Thoracic aorta (tissue), 2 donors: ENCODE results near the gene DEPDC4. TPM values are rescaled to one million over a fixed set of nuclear protein-coding genes. Genes with fewer than 3 reads are reported as not detected.
"Not testable (repeated sequence)": the region's sequence is repeated elsewhere in the genome, so short reads cannot be mapped to it uniquely, and the experiment has no call there.

ENCODE experiments used
- ATAC-seq: fragments of 150-250 bp; one replicate; pipeline ENCODE4 v1.8.0; 2017; ENCODE audit warnings: low read depth; ENCODE audit not compliant: insufficient number of reproducible peaks, low FRiP score
- DNase-seq: peaks from one replicate; pipeline ENCODE4 v3.0.0-alpha.2; 2020; ENCODE audit warnings: low spot score
- H3K27ac ChIP-seq, 2 donors: fragments of 200-600 bp; sonication (generic); 1 replicate in 1 of 2; 2 replicates in 1 of 2; pipeline ENCODE4 v1.5.1; 2016; ENCODE audit warnings: mild to moderate bottlenecking in 2 of 2, moderate library complexity in 2 of 2
- H3K27me3 ChIP-seq: fragments of 200-600 bp; sonication (generic); replicated peaks from 2 replicates; pipeline ENCODE4 v1.6.0; 2016; ENCODE audit warnings: mild to moderate bottlenecking; ENCODE audit not compliant: insufficient read depth
- H3K36me3 ChIP-seq: fragments of 200-600 bp; sonication (generic); one replicate; pipeline ENCODE4 v1.5.1; 2016
- H3K4me1 ChIP-seq, 2 donors: fragments of 200-600 bp; sonication (generic); 1 replicate in 1 of 2; 2 replicates in 1 of 2; pipeline versions ENCODE4 v1.5.1 to v1.6.0; 2016; ENCODE audit warnings: low read depth in 2 of 2, mild to moderate bottlenecking in 1 of 2; ENCODE audit not compliant: control insufficient read depth in 1 of 2
- H3K4me3 ChIP-seq: fragments of 200-600 bp; sonication (generic); 2 replicates; pipeline ENCODE4 v1.5.1; 2016; ENCODE audit warnings: mild to moderate bottlenecking
- H3K9me3 ChIP-seq: fragments of 200-600 bp; sonication (generic); 2 replicates; pipeline ENCODE4 v1.5.1; 2016
- total RNA-seq, 2 donors: library from RNA; depleted of rRNA; stranded (reverse); fragments of >200 nt; gene quantifications; one replicate each; pipeline versions ENCODE4 v1.1.0 to v1.2.3, GENCODE V29; 2016
- TF ChIP-seq, protein P1 (sequence below): fragments of 200-600 bp; sonication (generic); IDR thresholded peaks from one replicate; pipeline ENCODE4 v1.5.1; 2019; ENCODE audit warnings: antibody characterized with exemption

Gene DEPDC4
- total RNA-seq, 2 donors from 2014 or later, result not detected

DNA sequence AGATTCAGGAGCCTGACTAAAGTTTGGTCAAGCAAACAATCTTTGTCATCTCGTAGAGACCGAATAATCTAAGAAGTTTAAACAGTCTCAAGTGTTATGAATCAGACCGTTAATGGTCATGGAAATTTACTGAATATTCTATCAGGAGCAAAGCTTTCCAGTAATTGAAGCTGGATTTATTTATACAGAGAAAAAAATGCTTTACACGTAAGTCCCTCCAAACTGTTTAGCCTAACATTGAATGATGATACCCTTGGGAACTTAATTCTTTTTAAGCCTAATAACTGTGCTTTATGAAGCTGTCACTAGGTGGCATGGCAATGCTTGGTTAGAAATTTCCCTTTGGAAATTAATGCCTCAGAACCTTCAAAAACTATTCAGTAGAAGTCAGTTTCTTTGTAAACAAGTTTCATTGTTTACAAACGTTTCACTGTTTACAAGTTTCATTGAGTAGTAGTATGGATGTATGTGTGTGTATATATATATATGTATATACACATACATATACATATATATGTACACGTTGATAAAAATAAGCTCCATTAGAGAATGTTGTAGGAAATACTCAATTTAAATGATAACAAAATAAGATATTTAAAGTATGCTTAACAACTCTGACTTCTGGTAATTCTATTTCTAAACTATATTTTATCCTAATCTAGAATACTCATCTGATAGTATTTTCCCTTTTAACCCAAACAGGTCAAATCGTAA lies 32.1 kb downstream of the DEPDC4 start:
- H3K27ac ChIP-seq, result no peak overlapping the region
- TF ChIP-seq, protein P1, sequence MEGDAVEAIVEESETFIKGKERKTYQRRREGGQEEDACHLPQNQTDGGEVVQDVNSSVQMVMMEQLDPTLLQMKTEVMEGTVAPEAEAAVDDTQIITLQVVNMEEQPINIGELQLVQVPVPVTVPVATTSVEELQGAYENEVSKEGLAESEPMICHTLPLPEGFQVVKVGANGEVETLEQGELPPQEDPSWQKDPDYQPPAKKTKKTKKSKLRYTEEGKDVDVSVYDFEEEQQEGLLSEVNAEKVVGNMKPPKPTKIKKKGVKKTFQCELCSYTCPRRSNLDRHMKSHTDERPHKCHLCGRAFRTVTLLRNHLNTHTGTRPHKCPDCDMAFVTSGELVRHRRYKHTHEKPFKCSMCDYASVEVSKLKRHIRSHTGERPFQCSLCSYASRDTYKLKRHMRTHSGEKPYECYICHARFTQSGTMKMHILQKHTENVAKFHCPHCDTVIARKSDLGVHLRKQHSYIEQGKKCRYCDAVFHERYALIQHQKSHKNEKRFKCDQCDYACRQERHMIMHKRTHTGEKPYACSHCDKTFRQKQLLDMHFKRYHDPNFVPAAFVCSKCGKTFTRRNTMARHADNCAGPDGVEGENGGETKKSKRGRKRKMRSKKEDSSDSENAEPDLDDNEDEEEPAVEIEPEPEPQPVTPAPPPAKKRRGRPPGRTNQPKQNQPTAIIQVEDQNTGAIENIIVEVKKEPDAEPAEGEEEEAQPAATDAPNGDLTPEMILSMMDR, result peak; percentile 73
- H3K9me3 ChIP-seq, result no peaks in the 10 kb centered on the region
- H3K36me3 ChIP-seq, result no peaks in the 10 kb centered on the region
- DNase-seq, result no peak
- peaks cover 0 to 7% of the 10 kb centered on the region in 2 donors for H3K4me1 ChIP-seq
- no peaks in the 10 kb centered on the region for H3K27me3 ChIP-seq
- H3K4me3 ChIP-seq, result no peak overlapping the region
- ATAC-seq, result peak; percentile 76

DNA sequence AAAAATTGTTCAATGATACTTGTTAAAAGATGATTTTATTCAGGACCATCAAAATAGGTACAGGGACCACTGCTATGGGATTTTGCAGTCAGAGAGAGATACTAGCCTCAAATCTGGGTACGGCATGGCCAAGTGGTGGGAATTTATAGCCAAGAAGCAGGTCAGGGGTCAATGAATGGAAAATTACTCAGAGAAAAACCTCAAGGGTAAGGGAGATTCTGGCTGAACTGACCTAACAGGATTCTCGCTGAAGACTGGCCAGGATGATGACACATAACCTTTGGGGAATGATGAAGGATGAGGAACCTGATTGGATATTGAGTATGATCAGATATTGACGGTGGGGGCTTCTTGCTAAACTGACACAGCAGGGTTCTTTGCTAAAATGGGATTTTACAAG lies 32.7 kb downstream of the DEPDC4 start:
- peak; percentile 12 for ATAC-seq
- H3K9me3 ChIP-seq, result no peaks in the 10 kb centered on the region
- no peaks in the 10 kb centered on the region for H3K36me3 ChIP-seq
- DNase-seq, result no peak
- H3K27ac ChIP-seq, result no peak overlapping the region
- peaks cover 0 to 7% of the 10 kb centered on the region in 2 donors for H3K4me1 ChIP-seq
- H3K4me3 ChIP-seq, result no peak overlapping the region
- TF ChIP-seq, protein P1, result no peak
- H3K27me3 ChIP-seq, result no peaks in the 10 kb centered on the region

- DNase-seq, ATAC-seq, H3K27ac ChIP-seq, H3K4me3 ChIP-seq, H3K27me3 ChIP-seq, H3K9me3 ChIP-seq, H3K4me1 ChIP-seq, H3K36me3 ChIP-seq: not testable (repeated sequence)
Observed at GRCh38 chr12:100231873-100232272, 35.0 kb downstream of the DEPDC4 start.

DNA sequence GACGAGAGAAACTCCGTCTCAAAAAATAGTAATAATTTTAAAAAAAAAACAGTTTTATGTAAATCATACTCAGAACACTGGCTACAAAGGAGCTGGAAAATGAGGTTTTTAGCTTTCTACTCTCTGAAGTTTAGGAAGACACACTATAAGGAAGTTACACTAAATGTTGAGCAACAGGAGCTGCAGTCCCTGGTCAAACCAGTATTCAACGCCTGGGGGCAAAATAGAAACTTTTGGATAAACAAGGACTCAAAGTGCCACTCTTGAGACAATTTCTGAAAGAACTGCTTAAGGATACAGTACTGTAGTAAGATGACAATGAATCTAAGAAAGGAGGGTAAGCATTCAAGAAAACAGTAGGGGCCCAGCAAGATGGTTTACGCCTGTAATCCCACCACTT lies 37.0 kb downstream of the DEPDC4 start:
- DNase-seq, result no peak
- TF ChIP-seq, protein P1, result no peak
- Histone ChIP-seq H3K4me1 (peaks cover 0 to 7% of the 10 kb centered on the region in 2 donors), H3K9me3 (no peaks in the 10 kb centered on the region), H3K36me3 (peaks cover 3% of the 10 kb centered on the region), H3K27ac (no peak overlapping the region), H3K4me3 (no peak overlapping the region), H3K27me3 (no peaks in the 10 kb centered on the region)
- ATAC-seq, result no peak

GRCh38 chr12:100229036-100229635 lies 37.7 kb downstream of the DEPDC4 start:
- H3K9me3 ChIP-seq, result no peaks in the 10 kb centered on the region
- no peak for ATAC-seq
- peaks cover 0 to 3% of the 10 kb centered on the region in 2 donors for H3K4me1 ChIP-seq
- no peak overlapping the region for H3K4me3 ChIP-seq
- DNase-seq, result no peak
- TF ChIP-seq, protein P1, result no peak
- H3K27ac ChIP-seq, result no peak overlapping the region
- H3K36me3 ChIP-seq, result peaks cover 3% of the 10 kb centered on the region
- H3K27me3 ChIP-seq, result no peaks in the 10 kb centered on the region
